ENCODE data around the gene FBXO9. TPM values are rescaled to one million over a fixed set of nuclear protein-coding genes. Genes with fewer than 3 reads are reported as not detected.

The FBXO9 gene
- total RNA-seq, 1 experiment from 2014 or later, result 111 TPM

- no peaks in the 10 kb centered on the region for H3K27me3 ChIP-seq (replicated peaks; ENCODE audit: control insufficient read depth, insufficient read depth, low read length)
- H3K4me1 Mint-ChIP-seq (ENCODE audit: low read depth, unreplicated experiment), result no peaks in the 10 kb centered on the region
- no peak for TF ChIP-seq CTCF (IDR thresholded peaks at IDR 0.05; ENCODE audit: insufficient read depth in 1 of 2, low read depth in 1 of 2, low read length in 1 of 2, severe bottlenecking in 1 of 2, unreplicated experiment in 1 of 2)
- ChIA-PET POLR2A (no interaction called here), CTCF (no interaction called here)
- no peak overlapping the region for H3K4me3 Mint-ChIP-seq (ENCODE audit: unreplicated experiment)
- peaks cover 3% of the 10 kb centered on the region for H3K36me3 ChIP-seq (ENCODE audit: control insufficient read depth, insufficient read depth, low read length)
- BruUV-seq (replicated peaks), result no TSS peak
- DNase-seq, result no peak
- H3K4me1 ChIP-seq, result no peaks in the 10 kb centered on the region
- no peak overlapping the region for H3K4me3 ChIP-seq (ENCODE audit: low read depth, low read length)
- H3K9me3 Mint-ChIP-seq (ENCODE audit: unreplicated experiment), result no peaks in the 10 kb centered on the region
- intact Hi-C loops (cut with micrococcal nuclease; ENCODE audit: unreplicated experiment), result no loop called here
- H3K36me3 Mint-ChIP-seq (ENCODE audit: insufficient read depth, unreplicated experiment), result peaks cover 57% of the 10 kb centered on the region
- H3K27ac Mint-ChIP-seq (ENCODE audit: unreplicated experiment), result no peak overlapping the region
- H3K9me3 ChIP-seq, result no peaks in the 10 kb centered on the region
- no peaks in the 10 kb centered on the region for H3K27me3 Mint-ChIP-seq (ENCODE audit: insufficient read depth, unreplicated experiment)
Measured at GRCh38 chr6:53089948-53090347, 24.7 kb downstream of the FBXO9 start.

GRCh38 chr6:53090576-53090975 is 25.4 kb downstream of the FBXO9 start:
- ChIA-PET POLR2A (no interaction called here), CTCF (no interaction called here)
- TF ChIP-seq CTCF (IDR thresholded peaks at IDR 0.05; ENCODE audit: insufficient read depth in 1 of 2, low read depth in 1 of 2, low read length in 1 of 2, severe bottlenecking in 1 of 2, unreplicated experiment in 1 of 2), result no peak
- Histone ChIP-seq H3K36me3 (ENCODE audit: control insufficient read depth, insufficient read depth, low read length) (peaks cover 3% of the 10 kb centered on the region), H3K27me3 (replicated peaks; ENCODE audit: control insufficient read depth, insufficient read depth, low read length) (no peaks in the 10 kb centered on the region), H3K9me3 (no peaks in the 10 kb centered on the region), H3K4me1 (no peaks in the 10 kb centered on the region), H3K4me3 (ENCODE audit: low read depth, low read length) (no peak overlapping the region)
- H3K4me3 Mint-ChIP-seq (ENCODE audit: unreplicated experiment), result no peak overlapping the region
- H3K27me3 Mint-ChIP-seq (ENCODE audit: insufficient read depth, unreplicated experiment), result no peaks in the 10 kb centered on the region
- peaks cover 64% of the 10 kb centered on the region for H3K36me3 Mint-ChIP-seq (ENCODE audit: insufficient read depth, unreplicated experiment)
- H3K9me3 Mint-ChIP-seq (ENCODE audit: unreplicated experiment), result no peaks in the 10 kb centered on the region
- no peaks in the 10 kb centered on the region for H3K4me1 Mint-ChIP-seq (ENCODE audit: low read depth, unreplicated experiment)
- DNase-seq, result no peak
- no peak overlapping the region for H3K27ac Mint-ChIP-seq (ENCODE audit: unreplicated experiment)
- BruUV-seq (replicated peaks), result no TSS peak
- intact Hi-C loops (cut with micrococcal nuclease; ENCODE audit: unreplicated experiment), result no loop called here

- CTCF ChIA-PET, result interaction anchor here (0.5 kb wide), 2 partner anchors 253 to 400 kb away, joined by 3 to 4 read pairs; no protein-coding TSS in a partner anchor
Measured at GRCh38 chr6:53095270-53095669, 30.1 kb downstream of the FBXO9 start.

More at GRCh38 chr6:53095270-53095669, 30.1 kb downstream of the FBXO9 start:
- Mint-ChIP-seq H3K4me1 (ENCODE audit: low read depth, unreplicated experiment) (no peaks in the 10 kb centered on the region), H3K27ac (ENCODE audit: unreplicated experiment) (no peak overlapping the region), H3K9me3 (ENCODE audit: unreplicated experiment) (no peaks in the 10 kb centered on the region), H3K27me3 (ENCODE audit: insufficient read depth, unreplicated experiment) (no peaks in the 10 kb centered on the region), H3K36me3 (ENCODE audit: insufficient read depth, unreplicated experiment) (peaks cover 57% of the 10 kb centered on the region), H3K4me3 (ENCODE audit: unreplicated experiment) (no peak overlapping the region)
- POLR2A ChIA-PET, result no interaction called here
- no peak for TF ChIP-seq CTCF (IDR thresholded peaks at IDR 0.05; ENCODE audit: insufficient read depth in 1 of 2, low read depth in 1 of 2, low read length in 1 of 2, severe bottlenecking in 1 of 2, unreplicated experiment in 1 of 2)
- no TSS peak for BruUV-seq (replicated peaks)
- intact Hi-C loops (cut with micrococcal nuclease; ENCODE audit: unreplicated experiment), result no loop called here
- H3K4me3 ChIP-seq (ENCODE audit: low read depth, low read length), result no peak overlapping the region
- H3K9me3 ChIP-seq, result no peaks in the 10 kb centered on the region
- H3K36me3 ChIP-seq (ENCODE audit: control insufficient read depth, insufficient read depth, low read length), result peaks cover 3% of the 10 kb centered on the region
- H3K4me1 ChIP-seq, result no peaks in the 10 kb centered on the region
- DNase-seq, result no peak
- no peaks in the 10 kb centered on the region for H3K27me3 ChIP-seq (replicated peaks; ENCODE audit: control insufficient read depth, insufficient read depth, low read length)
